NCI-H2107 treated with DMSO at 0.1 percent for 48 hours (cell line): ENCODE measurements around the gene TM4SF20.

Source experiments
- DNase-seq: peaks from one replicate; lab custom pipeline; 2025; ENCODE audit not compliant: unreplicated experiment; lab: John Stamatoyannopoulos, UW

The TM4SF20 gene

GRCh38 chr2:227379095-227379494 is at the start of gene TM4SF20:
Gene TM4SF20, minus strand, starts transcription at chr2:227379306. Its CDS starts 38 bp downstream, at chr2:227379268.
- no peak for DNase-seq

GRCh38 chr2:227428731-227429285 is 49.7 kb upstream of the TM4SF20 start:
- DNase-seq: no peak

GRCh38 chr2:227423656-227424499 is 44.8 kb upstream of the TM4SF20 start:
- no peak for DNase-seq

- DNase-seq: no peak
Observed at GRCh38 chr2:227420087-227421052, 41.3 kb upstream of the TM4SF20 start.

GRCh38 chr2:227416701-227417100 is 37.6 kb upstream of the TM4SF20 start:
- DNase-seq: no peak

GRCh38 chr2:227415538-227416424 is 36.7 kb upstream of the TM4SF20 start:
- no peak for DNase-seq

GRCh38 chr2:227414846-227415245 is 35.7 kb upstream of the TM4SF20 start:
- DNase-seq: no peak

- no peak for DNase-seq
Observed at GRCh38 chr2:227413371-227413770, 34.3 kb upstream of the TM4SF20 start.

GRCh38 chr2:227412877-227413276 is 33.8 kb upstream of the TM4SF20 start:
- DNase-seq: no peak

GRCh38 chr2:227411990-227412350 is 32.9 kb upstream of the TM4SF20 start:
- DNase-seq: no peak

GRCh38 chr2:227411320-227411989 is 32.3 kb upstream of the TM4SF20 start:
- no peak for DNase-seq

GRCh38 chr2:227410191-227410590 is 31.1 kb upstream of the TM4SF20 start:
- no peak for DNase-seq

GRCh38 chr2:227407591-227408151 is 28.6 kb upstream of the TM4SF20 start:
- DNase-seq: no peak

- peak; percentile 87 for DNase-seq
Observed at GRCh38 chr2:227406177-227407031, 27.3 kb upstream of the TM4SF20 start.

GRCh38 chr2:227404585-227405271 is 25.6 kb upstream of the TM4SF20 start:
- no peak for DNase-seq

- no peak for DNase-seq
Observed at GRCh38 chr2:227402959-227403358, 23.9 kb upstream of the TM4SF20 start.

- no peak for DNase-seq
Observed at GRCh38 chr2:227402321-227402720, 23.2 kb upstream of the TM4SF20 start.

GRCh38 chr2:227401550-227401949 is 22.4 kb upstream of the TM4SF20 start:
- DNase-seq: no peak
